BE2C (cell line): ENCODE data around the gene FAM174C.
"Not testable (repeated sequence)": the region's sequence is repeated elsewhere in the genome, so short reads cannot be mapped to it uniquely, and the experiment has no call there.

ENCODE experiments used
- DNase-seq: peaks from one replicate; pipeline ENCODE4 v3.0.0-alpha.2; 2020
- H3K27me3 ChIP-seq: fragments of 250-450 bp; sonication (Bioruptor Pico); 2 replicates; pipeline ENCODE4 v1.5.1; 2020; ENCODE audit warnings: mild to moderate bottlenecking
- H3K36me3 ChIP-seq: fragments of 250-450 bp; sonication (Bioruptor Pico); 2 replicates; pipeline ENCODE4 v1.5.1; 2020; ENCODE audit warnings: mild to moderate bottlenecking
- H3K4me1 ChIP-seq: fragments of 250-450 bp; sonication (Bioruptor Pico); 2 replicates; pipeline ENCODE4 v1.5.1; 2020
- H3K4me3 ChIP-seq: 2 replicates; pipeline ENCODE4 v1.5.1; 2011; ENCODE audit warnings: low read depth, low read length
- H3K9me3 ChIP-seq: fragments of 250-450 bp; sonication (Bioruptor Pico); 2 replicates; pipeline ENCODE4 v1.5.1; 2020
- TF ChIP-seq, protein P1 (sequence below): IDR thresholded peaks from 2 replicates; pipeline ENCODE4 v1.5.1; 2012; ENCODE audit warnings: mild to moderate bottlenecking, low read depth, low read length

The FAM174C gene

DNA sequence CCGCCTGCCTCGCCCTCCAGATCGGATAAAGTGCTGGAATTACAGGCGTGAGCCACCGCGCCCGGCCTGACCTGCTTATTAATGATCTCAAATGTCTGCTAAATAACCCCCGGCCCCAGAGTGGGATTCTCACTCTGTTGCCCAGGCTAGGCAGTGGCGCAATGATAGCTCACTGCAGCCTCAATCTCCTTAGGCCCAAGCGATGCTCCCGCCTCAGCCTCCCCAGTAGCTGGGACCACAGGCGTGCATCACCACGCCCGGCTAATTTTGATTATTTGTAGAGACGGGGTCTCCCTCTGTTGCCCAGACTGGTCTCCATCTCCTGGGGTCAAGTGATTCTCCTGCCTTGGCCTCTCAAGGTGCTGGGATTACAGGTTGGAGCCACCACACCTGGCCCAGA is 34.4 kb upstream of the FAM174C start:
- H3K27me3 ChIP-seq, result no peaks in the 10 kb centered on the region
- H3K9me3 ChIP-seq, result no peaks in the 10 kb centered on the region
- H3K36me3 ChIP-seq, result peaks cover 12% of the 10 kb centered on the region
- TF ChIP-seq, protein P1, sequence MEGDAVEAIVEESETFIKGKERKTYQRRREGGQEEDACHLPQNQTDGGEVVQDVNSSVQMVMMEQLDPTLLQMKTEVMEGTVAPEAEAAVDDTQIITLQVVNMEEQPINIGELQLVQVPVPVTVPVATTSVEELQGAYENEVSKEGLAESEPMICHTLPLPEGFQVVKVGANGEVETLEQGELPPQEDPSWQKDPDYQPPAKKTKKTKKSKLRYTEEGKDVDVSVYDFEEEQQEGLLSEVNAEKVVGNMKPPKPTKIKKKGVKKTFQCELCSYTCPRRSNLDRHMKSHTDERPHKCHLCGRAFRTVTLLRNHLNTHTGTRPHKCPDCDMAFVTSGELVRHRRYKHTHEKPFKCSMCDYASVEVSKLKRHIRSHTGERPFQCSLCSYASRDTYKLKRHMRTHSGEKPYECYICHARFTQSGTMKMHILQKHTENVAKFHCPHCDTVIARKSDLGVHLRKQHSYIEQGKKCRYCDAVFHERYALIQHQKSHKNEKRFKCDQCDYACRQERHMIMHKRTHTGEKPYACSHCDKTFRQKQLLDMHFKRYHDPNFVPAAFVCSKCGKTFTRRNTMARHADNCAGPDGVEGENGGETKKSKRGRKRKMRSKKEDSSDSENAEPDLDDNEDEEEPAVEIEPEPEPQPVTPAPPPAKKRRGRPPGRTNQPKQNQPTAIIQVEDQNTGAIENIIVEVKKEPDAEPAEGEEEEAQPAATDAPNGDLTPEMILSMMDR, result no peak
- DNase-seq, result no peak
- peaks cover 12% of the 10 kb centered on the region for H3K4me1 ChIP-seq
- peak overlapping the region; percentile 76 for H3K4me3 ChIP-seq

DNA sequence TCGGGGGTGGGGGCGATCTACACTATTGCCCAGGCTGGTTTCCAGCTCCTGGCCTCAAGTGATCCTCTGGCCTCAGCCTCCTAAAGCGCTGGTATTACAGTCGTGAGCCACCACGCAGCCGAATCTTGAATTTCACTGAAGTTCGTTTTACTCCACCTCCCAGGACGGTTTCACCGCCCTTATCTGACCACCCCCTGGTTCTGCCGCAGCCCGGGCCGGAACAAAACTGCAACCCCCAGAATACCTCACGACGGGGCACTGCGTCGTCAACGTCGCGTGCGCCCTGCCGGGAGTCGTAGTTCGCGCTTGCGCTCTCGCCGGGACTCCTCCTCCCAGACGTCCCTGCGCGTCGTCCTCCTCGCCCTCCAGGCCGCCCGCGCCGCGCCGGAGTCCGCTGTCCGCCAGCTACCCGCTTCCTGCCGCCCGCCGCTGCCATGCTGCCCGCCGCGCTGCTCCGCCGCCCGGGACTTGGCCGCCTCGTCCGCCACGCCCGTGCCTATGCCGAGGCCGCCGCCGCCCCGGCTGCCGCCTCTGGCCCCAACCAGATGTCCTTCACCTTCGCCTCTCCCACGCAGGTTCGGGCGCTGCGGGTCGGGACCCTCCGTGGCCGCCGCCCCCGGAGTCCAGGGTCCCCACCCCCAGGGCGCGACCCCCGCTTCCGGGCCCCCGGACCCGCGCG is 33.8 kb upstream of the FAM174C start, which contains the start of gene ATP5F1D:
TSS of gene ATP5F1D (plus strand) at position 335 of the 679 bp plus-strand sequence. CDS start at position 435, 100 bp downstream.
- H3K9me3 ChIP-seq, result no peaks in the 10 kb centered on the region
- peaks cover 12% of the 10 kb centered on the region for H3K36me3 ChIP-seq
- peaks cover 16% of the 10 kb centered on the region for H3K4me1 ChIP-seq
- H3K4me3 ChIP-seq, result peak within 1 kb of the TSS; percentile 76
- no peaks in the 10 kb centered on the region for H3K27me3 ChIP-seq
- TF ChIP-seq, protein P1, result no peak
- DNase-seq, result peak; percentile 96

DNA sequence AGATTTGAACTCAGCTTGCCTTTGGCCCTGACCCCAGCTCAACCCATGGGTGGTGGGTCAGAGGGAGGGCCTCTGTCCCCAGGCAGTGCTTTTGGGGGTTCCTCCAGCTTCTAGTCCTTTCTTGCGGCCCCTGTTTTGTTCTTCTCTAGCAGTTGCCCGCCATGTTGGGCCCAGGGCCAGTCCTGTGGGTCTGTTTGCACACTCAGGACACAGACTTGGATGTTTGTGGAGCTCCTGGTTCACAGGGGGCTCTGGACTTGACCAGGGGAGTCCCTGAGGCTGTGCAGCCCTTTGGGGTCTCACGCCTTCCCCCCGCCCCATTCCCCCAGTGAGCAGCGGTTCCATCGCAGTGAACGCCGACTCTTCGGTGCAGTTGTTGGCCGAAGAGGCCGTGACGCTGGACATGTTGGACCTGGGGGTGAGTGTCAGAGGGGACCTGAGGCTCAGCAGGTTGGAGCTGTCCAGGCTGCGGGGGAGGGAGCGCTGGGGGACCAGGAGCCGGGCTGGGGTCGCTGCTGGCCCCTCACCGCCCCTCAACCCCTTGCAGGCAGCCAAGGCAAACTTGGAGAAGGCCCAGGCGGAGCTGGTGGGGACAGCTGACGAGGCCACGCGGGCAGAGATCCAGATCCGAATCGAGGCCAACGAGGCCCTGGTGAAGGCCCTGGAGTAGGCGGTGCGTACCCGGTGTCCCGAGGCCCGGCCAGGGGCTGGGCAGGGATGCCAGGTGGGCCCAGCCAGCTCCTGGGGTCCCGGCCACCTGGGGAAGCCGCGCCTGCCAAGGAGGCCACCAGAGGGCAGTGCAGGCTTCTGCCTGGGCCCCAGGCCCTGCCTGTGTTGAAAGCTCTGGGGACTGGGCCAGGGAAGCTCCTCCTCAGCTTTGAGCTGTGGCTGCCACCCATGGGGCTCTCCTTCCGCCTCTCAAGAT is 31.3 kb upstream of the FAM174C start:
- DNase-seq, result peak; percentile 91
- TF ChIP-seq, protein P1, result peak; percentile 92
- H3K4me1 ChIP-seq, result peaks cover 20% of the 10 kb centered on the region
- H3K27me3 ChIP-seq, result no peaks in the 10 kb centered on the region
- H3K4me3 ChIP-seq, result no peak overlapping the region; the same call in 1 of the 2 replicates
- peaks cover 12% of the 10 kb centered on the region for H3K36me3 ChIP-seq
- no peaks in the 10 kb centered on the region; the same call in 1 of the 2 replicates for H3K9me3 ChIP-seq

DNA sequence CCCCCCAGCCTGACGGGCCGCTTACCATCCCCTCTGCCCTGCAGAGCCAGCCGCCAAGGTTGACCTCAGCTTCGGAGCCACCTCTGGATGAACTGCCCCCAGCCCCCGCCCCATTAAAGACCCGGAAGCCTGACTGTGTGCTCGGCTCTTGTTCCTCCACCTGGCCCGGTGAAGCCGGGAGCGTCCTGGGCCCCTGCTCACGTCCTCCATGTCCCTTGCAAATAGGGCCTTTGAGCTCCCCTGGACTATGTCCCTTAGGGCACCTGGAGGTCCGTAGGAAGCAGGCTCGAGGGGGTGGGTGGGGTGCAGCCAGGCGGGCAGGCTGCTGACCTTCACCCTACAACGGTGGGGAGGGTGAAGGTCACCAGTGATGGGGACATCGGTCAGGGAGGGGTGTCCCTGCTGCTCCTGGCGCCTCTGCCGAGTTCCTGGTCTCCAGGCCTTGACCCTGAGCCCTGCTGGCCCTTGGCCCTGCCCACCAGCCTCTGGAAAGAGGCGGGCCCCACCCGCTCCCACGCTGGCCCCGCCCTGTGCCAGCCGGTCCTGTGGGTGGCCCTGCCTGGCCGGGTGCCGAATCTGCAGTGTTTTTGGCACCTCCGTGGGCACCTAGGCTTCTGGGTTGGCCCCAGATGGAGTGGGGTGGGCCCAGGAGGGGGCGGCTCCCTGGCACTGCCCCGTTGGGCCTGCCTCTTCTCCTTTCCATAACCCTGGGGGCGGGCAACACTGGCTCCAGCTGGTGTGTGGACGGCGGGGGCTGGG is 30.5 kb upstream of the FAM174C start:
- no peak for DNase-seq
- Histone ChIP-seq H3K27me3 (no peaks in the 10 kb centered on the region), H3K36me3 (peaks cover 14% of the 10 kb centered on the region), H3K4me1 (peaks cover 17% of the 10 kb centered on the region), H3K4me3 (peak overlapping the region; percentile 29), H3K9me3 (no peaks in the 10 kb centered on the region; the same call in 1 of the 2 replicates)
- TF ChIP-seq, protein P1, result no peak

DNA sequence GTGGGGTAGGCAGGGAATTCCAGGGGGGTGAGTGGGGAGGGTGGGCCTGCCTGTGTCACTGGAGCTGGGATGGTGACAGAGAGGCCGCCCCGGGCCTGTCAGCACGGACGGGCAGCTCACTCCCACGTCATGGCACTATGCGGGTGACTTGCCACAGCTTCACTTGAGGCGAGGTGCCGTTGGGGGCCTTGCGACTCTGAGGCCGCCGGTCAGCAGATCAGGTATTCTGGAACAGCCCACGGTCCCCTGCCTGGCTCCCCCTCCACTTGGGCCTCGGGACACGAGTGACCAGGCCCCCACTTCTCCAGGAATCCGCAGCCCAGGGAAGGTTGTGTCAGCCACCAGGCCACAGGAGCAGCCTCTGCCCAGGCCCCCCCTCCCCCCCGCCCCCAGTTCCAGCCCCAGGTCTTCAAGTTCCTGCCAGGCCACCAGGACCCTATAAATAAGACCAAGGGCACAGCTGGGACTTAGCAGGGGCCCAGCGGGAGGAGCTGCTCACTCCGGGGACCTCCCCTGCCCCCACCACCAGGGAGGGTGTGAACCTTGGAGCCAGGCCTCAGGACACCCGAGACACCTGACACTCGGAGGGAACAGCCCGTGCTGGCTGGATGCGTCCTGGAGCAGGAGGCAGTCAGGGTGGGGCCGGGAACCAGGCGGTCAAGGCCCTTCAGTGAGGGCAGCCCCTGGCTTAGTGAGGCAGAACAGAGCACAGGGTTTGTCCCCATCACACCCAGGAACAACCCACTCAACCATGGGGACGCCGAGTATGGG is 29.7 kb upstream of the FAM174C start:
- Histone ChIP-seq H3K9me3 (no peaks in the 10 kb centered on the region; the same call in 1 of the 2 replicates), H3K4me1 (peaks cover 16% of the 10 kb centered on the region), H3K36me3 (peaks cover 20% of the 10 kb centered on the region), H3K27me3 (no peaks in the 10 kb centered on the region), H3K4me3 (no peak overlapping the region)
- TF ChIP-seq, protein P1, result no peak
- DNase-seq, result no peak

DNA sequence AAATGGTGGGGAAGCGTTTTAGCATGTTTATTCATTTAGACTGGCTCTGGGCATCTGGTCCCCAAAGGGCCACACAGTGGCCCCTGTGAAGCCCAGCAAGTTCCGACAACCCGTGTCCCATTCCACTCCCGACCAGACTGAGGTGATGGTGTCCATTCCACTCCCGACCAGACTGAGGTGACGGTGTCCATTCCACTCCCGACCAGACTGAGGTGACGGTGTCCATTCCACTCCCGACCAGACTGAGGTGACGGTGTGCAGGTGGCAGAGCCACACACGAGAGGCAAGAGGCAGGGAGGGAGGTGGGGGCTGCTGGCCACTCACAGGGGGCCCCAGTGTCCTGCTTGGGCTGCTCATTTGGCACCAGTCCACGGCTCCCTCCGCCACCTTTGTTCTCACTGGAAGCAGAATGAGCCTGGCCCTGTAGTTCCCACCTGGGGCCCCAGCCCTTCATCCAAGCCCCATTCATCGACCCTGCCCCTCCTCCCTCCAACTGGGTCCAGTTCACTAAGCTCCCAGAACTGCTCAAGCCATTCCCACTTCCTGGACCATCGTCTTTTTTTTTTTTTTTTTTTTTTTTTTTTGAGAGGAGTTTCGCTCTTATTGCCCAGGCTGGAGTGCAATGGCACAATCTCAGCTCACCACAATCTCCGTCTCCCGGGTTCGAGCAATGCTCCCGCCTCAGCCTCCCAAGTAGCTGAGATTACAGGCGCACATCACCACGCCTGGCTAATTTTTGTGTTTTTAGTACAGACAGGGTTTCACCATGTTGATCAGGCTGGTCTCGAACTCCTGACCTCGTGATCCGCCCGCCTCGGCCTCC is 28.9 kb upstream of the FAM174C start:
- peaks cover 25% of the 10 kb centered on the region for H3K36me3 ChIP-seq
- not testable (repeated sequence) for H3K4me3 ChIP-seq, DNase-seq, H3K9me3 ChIP-seq, H3K27me3 ChIP-seq
- H3K4me1 ChIP-seq, result peaks cover 16% of the 10 kb centered on the region
